Stimulated activated CD4-positive, alpha-beta T cell treated with anti-CD3 and anti-CD28 coated beads, TNF-alpha, amount 100 ng/mL, for 4 hours (primary cell): ENCODE measurements around the gene PAX3.

ENCODE experiments used
- DNase-seq, 3 experiments: peaks; one replicate each; pipeline ENCODE4 v3.0.0-alpha.2; 2020; ENCODE audit warnings: low read depth in 3 of 3

PAX3 gene

GRCh38 chr2:222296911-222297599 lies 1.7 kb downstream of the PAX3 start:
- DNase-seq, result no peak

GRCh38 chr2:222296311-222296741 lies 2.5 kb downstream of the PAX3 start:
- DNase-seq, result no peak

- no peak for DNase-seq
These were observed 3.3 kb downstream of the PAX3 start for GRCh38 chr2:222295368-222296062.

GRCh38 chr2:222294996-222295367 lies 3.8 kb downstream of the PAX3 start:
- DNase-seq, result no peak

GRCh38 chr2:222293660-222294630 lies 4.9 kb downstream of the PAX3 start:
- no peak for DNase-seq

GRCh38 chr2:222292149-222293134 lies 6.4 kb downstream of the PAX3 start:
- no peak for DNase-seq

- DNase-seq, result no peak
These were observed 7.3 kb downstream of the PAX3 start for GRCh38 chr2:222291485-222291841.

- no peak for DNase-seq
These were observed 7.9 kb downstream of the PAX3 start for GRCh38 chr2:222290736-222291484.

- no peak for DNase-seq
These were observed 8.4 kb downstream of the PAX3 start for GRCh38 chr2:222290401-222290735.

- DNase-seq, result no peak
These were observed 9.3 kb downstream of the PAX3 start for GRCh38 chr2:222289278-222290160.

GRCh38 chr2:222288590-222289277 lies 10.1 kb downstream of the PAX3 start:
- no peak for DNase-seq

- no peak for DNase-seq
These were observed 10.8 kb downstream of the PAX3 start for GRCh38 chr2:222287862-222288479.

GRCh38 chr2:222284466-222284865 lies 14.3 kb downstream of the PAX3 start:
- DNase-seq, result no peak

GRCh38 chr2:222283634-222284033 lies 15.2 kb downstream of the PAX3 start:
- DNase-seq, result no peak

GRCh38 chr2:222281506-222281905 lies 17.3 kb downstream of the PAX3 start:
- no peak for DNase-seq

GRCh38 chr2:222280795-222281194 lies 18.0 kb downstream of the PAX3 start:
- no peak for DNase-seq

GRCh38 chr2:222272446-222273015 lies 26.3 kb downstream of the PAX3 start:
- no peak for DNase-seq

GRCh38 chr2:222271854-222272253 lies 26.9 kb downstream of the PAX3 start:
- DNase-seq, result no peak
